HCT116 (cell line): Measurements from ENCODE around the gene TPH1.

Experiments
- EZH2phosphoT487 ChIP-seq: fragments of 200-600 bp; IDR thresholded peaks from 2 replicates; pipeline ENCODE4 v1.6.1; 2018; ENCODE audit warnings: antibody characterized with exemption, borderline replicate concordance
- TF ChIP-seq, protein P1 (sequence below), 3 experiments: fragments of 200-600 bp in 1 of 3; sonication (generic) in 1 of 3; IDR thresholded peaks in 2 of 3; conservative IDR thresholded peaks in 1 of 3; 2 replicates each; pipeline ENCODE4 v1.5.1; 2012 to 2017; ENCODE audit warnings: low read depth in 2 of 3, low read length in 2 of 3, antibody characterized with exemption in 1 of 3, borderline replicate concordance in 1 of 3, control low read depth in 1 of 3, mild to moderate bottlenecking in 1 of 3, mixed read lengths in 1 of 3, mixed run types in 1 of 3, moderate library complexity in 1 of 3; ENCODE audit not compliant: insufficient read depth in 1 of 3

DNA sequence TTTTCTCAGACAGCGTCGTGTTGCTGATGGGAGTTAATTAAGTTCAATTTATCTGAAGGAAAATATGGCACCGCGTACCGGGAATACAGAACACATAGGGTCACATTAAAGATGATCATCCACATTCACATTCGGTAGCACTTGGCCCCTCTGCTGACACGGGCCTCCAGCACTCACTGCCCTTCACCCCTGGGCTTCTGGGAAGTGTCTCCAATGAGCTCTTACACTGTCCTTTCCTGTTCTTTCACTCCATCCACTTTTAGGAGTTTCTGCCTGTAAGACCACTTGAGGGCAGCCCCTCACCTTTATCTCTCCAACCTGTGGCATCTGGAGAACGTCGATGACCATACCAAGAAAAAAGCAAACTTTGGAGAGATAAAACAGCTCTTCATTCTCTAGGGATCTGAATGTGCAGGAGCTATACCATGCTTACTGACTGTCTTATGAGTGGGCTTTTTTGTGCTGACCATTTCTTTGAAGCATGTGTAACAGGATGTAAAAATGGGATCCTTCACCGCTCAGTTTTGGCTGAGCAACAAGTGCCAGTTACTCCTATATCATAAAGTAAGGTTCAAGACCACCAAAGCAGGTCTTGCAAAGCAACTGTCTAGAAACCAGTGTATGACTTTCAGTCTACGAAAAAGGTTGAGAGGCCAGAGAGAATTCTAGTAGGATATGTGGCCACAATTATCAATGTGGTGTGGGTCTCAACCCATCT, 32.1 kb downstream of the TPH1 start:
- no peak for TF ChIP-seq EZH2phosphoT487
- TF ChIP-seq, protein P1, sequence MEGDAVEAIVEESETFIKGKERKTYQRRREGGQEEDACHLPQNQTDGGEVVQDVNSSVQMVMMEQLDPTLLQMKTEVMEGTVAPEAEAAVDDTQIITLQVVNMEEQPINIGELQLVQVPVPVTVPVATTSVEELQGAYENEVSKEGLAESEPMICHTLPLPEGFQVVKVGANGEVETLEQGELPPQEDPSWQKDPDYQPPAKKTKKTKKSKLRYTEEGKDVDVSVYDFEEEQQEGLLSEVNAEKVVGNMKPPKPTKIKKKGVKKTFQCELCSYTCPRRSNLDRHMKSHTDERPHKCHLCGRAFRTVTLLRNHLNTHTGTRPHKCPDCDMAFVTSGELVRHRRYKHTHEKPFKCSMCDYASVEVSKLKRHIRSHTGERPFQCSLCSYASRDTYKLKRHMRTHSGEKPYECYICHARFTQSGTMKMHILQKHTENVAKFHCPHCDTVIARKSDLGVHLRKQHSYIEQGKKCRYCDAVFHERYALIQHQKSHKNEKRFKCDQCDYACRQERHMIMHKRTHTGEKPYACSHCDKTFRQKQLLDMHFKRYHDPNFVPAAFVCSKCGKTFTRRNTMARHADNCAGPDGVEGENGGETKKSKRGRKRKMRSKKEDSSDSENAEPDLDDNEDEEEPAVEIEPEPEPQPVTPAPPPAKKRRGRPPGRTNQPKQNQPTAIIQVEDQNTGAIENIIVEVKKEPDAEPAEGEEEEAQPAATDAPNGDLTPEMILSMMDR (IDR thresholded peaks at IDR 0.05 in 2 of 3, conservative IDR thresholded peaks at IDR 0.05 in 1 of 3; ENCODE audit: borderline replicate concordance in 1 of 3, insufficient read depth in 1 of 3, low read depth in 2 of 3, low read length in 2 of 3) = no peak
